ENCODE measurements around the gene LRRK1. TPM values are rescaled to one million over a fixed set of nuclear protein-coding genes. Genes with fewer than 3 reads are reported as not detected.

The LRRK1 gene
- total and polyA plus RNA-seq, 2 donors (not counting 1 experiment from before 2014, with no cell fraction given): 19.8 to 53.0 TPM

DNA sequence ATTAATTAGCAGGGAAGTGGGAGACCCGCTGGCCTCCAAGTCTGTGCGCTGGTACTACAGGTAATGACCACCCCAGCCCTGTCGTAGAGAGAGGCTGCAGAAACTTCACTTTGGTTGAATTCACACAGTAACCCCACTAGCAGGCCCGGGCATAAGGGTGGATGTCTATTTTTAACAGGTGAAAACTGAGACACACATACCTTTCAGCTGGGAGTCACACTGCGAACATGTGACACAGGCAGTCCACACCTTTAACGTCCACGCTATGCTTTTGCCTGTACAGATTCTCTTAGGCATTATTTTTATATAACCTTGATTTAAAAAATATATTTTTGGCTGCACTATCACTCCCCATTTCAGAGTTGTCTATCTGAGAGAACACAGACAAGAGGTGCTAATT, 3.9 kb downstream of the LRRK1 start:
- peak overlapping the region in 1 of 5 experiments; percentile 56 for H3K4me3 ChIP-seq (ENCODE audit: control extremely low read depth in 1 of 5, extremely low read depth in 1 of 5, insufficient read depth in 1 of 5, low read depth in 2 of 5, low read length in 4 of 5)
- H3K9me3 ChIP-seq (ENCODE audit: control extremely low read depth in 1 of 3, control insufficient read depth in 2 of 3, insufficient read depth in 1 of 3, low read length in 2 of 3): no peaks in the 10 kb centered on the region
- POLR2A ChIA-PET: no interaction called here
- peaks cover 12% of the 10 kb centered on the region for H4K20me1 ChIP-seq (ENCODE audit: control insufficient read depth, insufficient read depth, low read length, poor library complexity, severe bottlenecking)
- Mint-ChIP-seq H3K4me3 (peak overlapping the region; percentile 88), H3K27ac (peak overlapping the region; percentile 94), H3K27me3 (no peaks in the 10 kb centered on the region), H3K4me1 (peaks cover 78% of the 10 kb centered on the region), H3K9me3 (ENCODE audit: insufficient read depth) (no peaks in the 10 kb centered on the region)
- CTCF ChIA-PET: interaction anchor here (14.9 kb wide), 1 partner anchor 85 kb away, joined by 807 read pairs; no protein-coding TSS in a partner anchor
- TF ChIP-seq, protein P1, sequence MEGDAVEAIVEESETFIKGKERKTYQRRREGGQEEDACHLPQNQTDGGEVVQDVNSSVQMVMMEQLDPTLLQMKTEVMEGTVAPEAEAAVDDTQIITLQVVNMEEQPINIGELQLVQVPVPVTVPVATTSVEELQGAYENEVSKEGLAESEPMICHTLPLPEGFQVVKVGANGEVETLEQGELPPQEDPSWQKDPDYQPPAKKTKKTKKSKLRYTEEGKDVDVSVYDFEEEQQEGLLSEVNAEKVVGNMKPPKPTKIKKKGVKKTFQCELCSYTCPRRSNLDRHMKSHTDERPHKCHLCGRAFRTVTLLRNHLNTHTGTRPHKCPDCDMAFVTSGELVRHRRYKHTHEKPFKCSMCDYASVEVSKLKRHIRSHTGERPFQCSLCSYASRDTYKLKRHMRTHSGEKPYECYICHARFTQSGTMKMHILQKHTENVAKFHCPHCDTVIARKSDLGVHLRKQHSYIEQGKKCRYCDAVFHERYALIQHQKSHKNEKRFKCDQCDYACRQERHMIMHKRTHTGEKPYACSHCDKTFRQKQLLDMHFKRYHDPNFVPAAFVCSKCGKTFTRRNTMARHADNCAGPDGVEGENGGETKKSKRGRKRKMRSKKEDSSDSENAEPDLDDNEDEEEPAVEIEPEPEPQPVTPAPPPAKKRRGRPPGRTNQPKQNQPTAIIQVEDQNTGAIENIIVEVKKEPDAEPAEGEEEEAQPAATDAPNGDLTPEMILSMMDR (IDR thresholded peaks at IDR 0.05): no peak
- no peak for TF ChIP-seq EZH2 (IDR thresholded peaks at IDR 0.05; ENCODE audit: borderline replicate concordance, insufficient read depth, low read depth, low read length, poor library complexity, severe bottlenecking)
- peaks cover 0 to 17% of the 10 kb centered on the region in 2 experiments for H3K36me3 ChIP-seq (replicated peaks in 1 of 2; ENCODE audit: control extremely low read depth in 1 of 2, control insufficient read depth in 1 of 2, extremely low read depth in 1 of 2, insufficient read depth in 2 of 2, low read length in 1 of 2)
- H3K27ac ChIP-seq (ENCODE audit: low read length in 2 of 2): peak overlapping the region; percentile 65 to 80
- no peaks in the 10 kb centered on the region for H3K27me3 ChIP-seq (replicated peaks in 1 of 4; ENCODE audit: control extremely low read depth in 1 of 4, control insufficient read depth in 3 of 4, insufficient read depth in 4 of 4, low read length in 3 of 4)
- DNase-seq (no peak), ATAC-seq (ENCODE audit: low read depth) (no peak)
- H3K4me2 ChIP-seq (replicated peaks; ENCODE audit: low read depth, low read length, poor library complexity, severe bottlenecking): peak overlapping the region; percentile 78
- peaks cover 49% of the 10 kb centered on the region for H3K79me2 ChIP-seq (ENCODE audit: control insufficient read depth, insufficient read depth, low read length)
- H3K4me1 ChIP-seq (ENCODE audit: control insufficient read depth in 2 of 2, insufficient read depth in 2 of 2, low read length in 2 of 2): peaks cover 52 to 73% of the 10 kb centered on the region in 2 donors
- WGBS (ENCODE audit: insufficient coverage): 100% methylated on average over 1 of the region's 7 CpGs
- H3K9ac ChIP-seq (ENCODE audit: low read length): peak overlapping the region; percentile 55
- peak overlapping the region; percentile 70 for H2AFZ ChIP-seq (ENCODE audit: insufficient read depth, low read depth, low read length, poor library complexity, severe bottlenecking)
- intact Hi-C loops (cut with micrococcal nuclease): loop anchor here (5.0 kb wide), 1 partner anchor 369 kb away; no protein-coding TSS in a partner anchor

DNA sequence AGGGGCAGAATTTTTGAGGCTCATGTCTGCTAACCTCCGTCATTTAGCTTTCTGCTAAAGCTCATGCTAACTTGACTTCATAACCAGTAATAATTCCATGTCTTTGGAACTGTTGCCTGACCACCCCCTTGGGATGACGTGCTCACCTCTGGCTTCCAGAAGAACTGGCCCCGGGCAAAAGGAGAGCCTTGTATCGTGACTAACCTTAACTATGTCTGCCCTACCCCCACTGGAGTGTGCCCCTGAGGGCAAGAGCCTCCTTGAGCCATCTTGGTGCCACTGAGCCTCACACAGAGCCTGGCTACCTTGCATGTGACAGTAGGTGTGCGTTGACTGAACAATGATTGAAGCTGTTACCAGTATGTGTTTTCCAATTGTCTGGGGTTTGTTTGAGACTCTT, 4.7 kb downstream of the LRRK1 start:
- Histone ChIP-seq H4K20me1 (ENCODE audit: control insufficient read depth, insufficient read depth, low read length, poor library complexity, severe bottlenecking) (peaks cover 12% of the 10 kb centered on the region), H3K4me3 (ENCODE audit: control extremely low read depth in 1 of 5, extremely low read depth in 1 of 5, insufficient read depth in 1 of 5, low read depth in 2 of 5, low read length in 4 of 5) (no peak overlapping the region), H3K79me2 (ENCODE audit: control insufficient read depth, insufficient read depth, low read length) (peaks cover 43% of the 10 kb centered on the region), H3K27me3 (replicated peaks in 1 of 4; ENCODE audit: control extremely low read depth in 1 of 4, control insufficient read depth in 3 of 4, insufficient read depth in 4 of 4, low read length in 3 of 4) (no peaks in the 10 kb centered on the region), H3K9ac (ENCODE audit: low read length) (no peak overlapping the region), H3K4me2 (replicated peaks; ENCODE audit: low read depth, low read length, poor library complexity, severe bottlenecking) (no peak overlapping the region), H3K27ac (ENCODE audit: low read length in 2 of 2) (peak overlapping the region in 1 of 2 donors; percentile 80), H3K9me3 (ENCODE audit: control extremely low read depth in 1 of 3, control insufficient read depth in 2 of 3, insufficient read depth in 1 of 3, low read length in 2 of 3) (no peaks in the 10 kb centered on the region), H3K4me1 (ENCODE audit: control insufficient read depth in 2 of 2, insufficient read depth in 2 of 2, low read length in 2 of 2) (peaks cover 52 to 66% of the 10 kb centered on the region in 2 donors), H2AFZ (ENCODE audit: insufficient read depth, low read depth, low read length, poor library complexity, severe bottlenecking) (no peak overlapping the region), H3K36me3 (replicated peaks in 1 of 2; ENCODE audit: control extremely low read depth in 1 of 2, control insufficient read depth in 1 of 2, extremely low read depth in 1 of 2, insufficient read depth in 2 of 2, low read length in 1 of 2) (peaks cover 0 to 20% of the 10 kb centered on the region in 2 experiments)
- TF ChIP-seq, protein P1 (IDR thresholded peaks at IDR 0.05): no peak
- no peak for TF ChIP-seq EZH2 (IDR thresholded peaks at IDR 0.05; ENCODE audit: borderline replicate concordance, insufficient read depth, low read depth, low read length, poor library complexity, severe bottlenecking)
- H3K9me3 Mint-ChIP-seq (ENCODE audit: insufficient read depth): no peaks in the 10 kb centered on the region
- H3K27me3 Mint-ChIP-seq: no peaks in the 10 kb centered on the region
- whole genome bisulfite sequencing (ENCODE audit: insufficient coverage): 94% methylated on average over 5 of the region's 5 CpGs
- H3K4me1 Mint-ChIP-seq: peaks cover 79% of the 10 kb centered on the region
- ChIA-PET POLR2A (interaction anchor here (0.6 kb wide), 1 partner anchor 32 kb away, joined by 5 read pairs; no protein-coding TSS in a partner anchor), CTCF (interaction anchor here (0.9 to 14.9 kb wide), 2 partner anchors 84 to 333 kb away, joined by 3 to 807 read pairs; no protein-coding TSS in a partner anchor)
- H3K27ac Mint-ChIP-seq: peak overlapping the region; percentile 94
- no peak overlapping the region for H3K4me3 Mint-ChIP-seq
- ATAC-seq (ENCODE audit: low read depth): no peak
- intact Hi-C loops (cut with micrococcal nuclease): loop anchor here (5.0 kb wide), 1 partner anchor 368 kb away; no protein-coding TSS in a partner anchor
- DNase-seq: no peak
